GM12878 (cell line): ENCODE results near the gene SYTL5. TPM values are rescaled to one million over a fixed set of nuclear protein-coding genes. Genes with fewer than 3 reads are reported as not detected.

Source experiments
- ATAC-seq: fragments of 200-7000 bp; cut with Tn5 transposase; 3 replicates; pipeline ENCODE4 v1.9.1; 2020; ENCODE audit warnings: mild to moderate bottlenecking, moderate library complexity
- BruUV-seq: library from RNA; stranded (reverse); fragments of 400-500 nt; replicated peaks from 2 replicates; lab custom pipeline; 2021; lab: Mats Ljungman, UMichigan
- CTCF ChIA-PET: fragments of 300-600 bp; sonication (Branson Sonifier 250); formaldehyde crosslinking; extraction: SDS; loops from one replicate; lab custom pipeline; 2021; ENCODE audit warnings: inconsistent platforms; lab: Yijun Ruan, JAX
- POLR2A ChIA-PET: fragments of 350-600 bp; formaldehyde crosslinking; extraction: SDS; loops from one replicate; lab custom pipeline; 2021; ENCODE audit warnings: inconsistent platforms; lab: Charles Lee
- RAD21 ChIA-PET: fragments of 300-600 bp; sonication (Branson Sonifier 250); formaldehyde crosslinking; loops from one replicate; lab custom pipeline; 2023; ENCODE audit warnings: antibody characterized with exemption; ENCODE audit not compliant: unreplicated experiment; lab: Charles Lee
- SMC1A ChIA-PET: fragments of 300-600 bp; sonication (Branson Sonifier 250); formaldehyde crosslinking; loops from one replicate; lab custom pipeline; 2023; ENCODE audit not compliant: unreplicated experiment, uncharacterized antibody; lab: Charles Lee
- DNase-seq: peaks from one replicate; pipeline ENCODE4 v3.0.0-alpha.2; 2011; ENCODE audit warnings: low read depth, low spot score
- FAIRE-seq: peaks from 3 replicates; lab custom pipeline; 2011; peaks lifted over from hg19 to GRCh38; lab: Jason Lieb, UNC
- H2AFZ ChIP-seq: 2 replicates; pipeline ENCODE4 v1.6.0; 2011; ENCODE audit warnings: low read depth, low read length, control low read depth; ENCODE audit not compliant: control insufficient read depth
- H3K27ac ChIP-seq: 2 replicates; pipeline ENCODE4 v1.5.1; 2011; ENCODE audit warnings: control low read depth; ENCODE audit not compliant: control insufficient read depth, insufficient read depth
- H3K27me3 ChIP-seq, 2 experiments: replicated peaks in 1 of 2; 2 replicates each; pipeline versions ENCODE4 v1.6.0 to v1.6.1; 2011; ENCODE audit warnings: low read length in 1 of 2; ENCODE audit not compliant: control insufficient read depth in 2 of 2, insufficient read depth in 2 of 2
- H3K36me3 ChIP-seq, 2 experiments: 2 replicates each; pipeline ENCODE4 v1.5.1; 2011; ENCODE audit warnings: low read length in 1 of 2; ENCODE audit not compliant: control insufficient read depth in 2 of 2, insufficient read depth in 2 of 2
- H3K4me1 ChIP-seq: 2 replicates; pipeline ENCODE4 v1.6.1; 2011; ENCODE audit warnings: mild to moderate bottlenecking, low read length, moderate library complexity, mixed read lengths; ENCODE audit not compliant: control insufficient read depth, insufficient read depth
- H3K4me2 ChIP-seq: 2 replicates; pipeline ENCODE4 v1.6.0; 2011; ENCODE audit warnings: control low read depth; ENCODE audit not compliant: control insufficient read depth, insufficient read depth
- H3K4me3 ChIP-seq: fragments of 200-600 bp; sonication (generic); 2 replicates; pipeline ENCODE4 v1.5.1; 2016
- H3K79me2 ChIP-seq: 2 replicates; pipeline ENCODE4 v1.6.0; 2011; ENCODE audit warnings: low read length; ENCODE audit not compliant: control insufficient read depth, insufficient read depth
- H3K9ac ChIP-seq: 2 replicates; pipeline ENCODE4 v1.8.0; 2011; ENCODE audit warnings: low read length, control low read depth, mixed read lengths; ENCODE audit not compliant: control insufficient read depth, insufficient read depth
- H3K9me3 ChIP-seq: replicated peaks from 3 replicates; pipeline ENCODE4 v1.5.1; 2011; ENCODE audit warnings: mild to moderate bottlenecking, low read length; ENCODE audit not compliant: control insufficient read depth, insufficient read depth
- H4K20me1 ChIP-seq: 2 replicates; pipeline ENCODE4 v1.6.0; 2011; ENCODE audit not compliant: control insufficient read depth, insufficient read depth
- CBFB ChIP-seq: IDR thresholded peaks from 2 replicates; pipeline ENCODE4 v1.6.1; 2016; ENCODE audit warnings: antibody characterized with exemption, low read depth
- POLR2A ChIP-seq: IDR thresholded peaks from 2 replicates; pipeline ENCODE4 v1.6.1; 2011; ENCODE audit warnings: low read depth, mild to moderate bottlenecking, low read length
- RAD51 ChIP-seq: fragments of 450-650 bp; IDR thresholded peaks from 2 replicates; pipeline ENCODE4 v1.6.1; 2016; ENCODE audit warnings: moderate library complexity, mild to moderate bottlenecking, inconsistent platforms
- RB1 ChIP-seq: fragments of 450-650 bp; formaldehyde crosslinking; IDR thresholded peaks from 2 replicates; pipeline ENCODE4 v1.6.1; 2017; ENCODE audit warnings: mild to moderate bottlenecking, borderline replicate concordance
- TARDBP ChIP-seq: IDR thresholded peaks from 2 replicates; pipeline ENCODE4 v1.6.1; 2016; ENCODE audit warnings: borderline replicate concordance
- TCF3 ChIP-seq: IDR thresholded peaks from 2 replicates; pipeline ENCODE4 v1.6.1; 2012; ENCODE audit warnings: low read depth, mild to moderate bottlenecking, low read length, borderline replicate concordance; ENCODE audit not compliant: insufficient read depth
- TCF7 ChIP-seq: IDR thresholded peaks from 2 replicates; pipeline ENCODE4 v1.6.1; 2014; ENCODE audit warnings: antibody characterized with exemption, borderline replicate concordance
- YY1 ChIP-seq: IDR thresholded peaks from 2 replicates; pipeline ENCODE4 v1.6.1; 2011; ENCODE audit warnings: low read depth, mild to moderate bottlenecking, low read length
- ZSCAN29 ChIP-seq: fragments of 450-650 bp; IDR thresholded peaks from 2 replicates; pipeline ENCODE4 v1.6.1; 2017; ENCODE audit warnings: mild to moderate bottlenecking, moderate library complexity
- WGBS: methylation state at CpG from one replicate; pipeline ENCODE4 v1.1.6; 2016; ENCODE audit warnings: low lambda C conversion rate; ENCODE audit not compliant: insufficient replicate concordance, insufficient coverage; ENCODE audit errors: missing lambda C conversion rate; 5-methylcytosine and 5-hydroxymethylcytosine counted together
- in situ Hi-C: fragments of 300-500 bp; cut with MboI; formaldehyde crosslinking; loops from 9 replicates; pipeline ENCODE4 v1.14.3; 2018; ENCODE audit warnings: mixed read lengths
- intact Hi-C: fragments of 100-400 bp; cut with micrococcal nuclease; formaldehyde crosslinking; loops from one replicate; pipeline ENCODE4 v1.14.2; 2022; ENCODE audit not compliant: unreplicated experiment
- polyA plus RNA-seq, 11 experiments: library from polyadenylated mRNA; depleted of rRNA in 4 of 11; unstranded in 6 of 11; stranded (reverse) in 5 of 11; fragments of >200 nt; fragmentation: Nextera tagmentation in 4 of 11; fragmentation: Illumina TruSeq in 1 of 11; extraction: Ambion mirVana in 4 of 11; extraction: Trizol in 1 of 11; gene quantifications; 1 replicate in 1 of 11; 2 replicates in 10 of 11; pipeline versions ENCODE4 v1.2.1 to v1.2.3, GENCODE V29; 2011 to 2016; ENCODE audit warnings: inconsistent platforms in 2 of 11, missing spikeins in 2 of 11, low read depth in 1 of 11
- total RNA-seq, 4 experiments: library from RNA; depleted of rRNA in 3 of 4; stranded (reverse); fragments of >200 nt in 3 of 4; fragmentation: Illumina TruSeq in 1 of 4; extraction: Trizol in 1 of 4; gene quantifications; 2 replicates each; pipeline versions ENCODE4 v1.2.1 to v1.2.3, GENCODE V29; 2013 to 2021
- TF ChIP-seq, protein P1 (sequence below): IDR thresholded peaks from 2 replicates; pipeline ENCODE4 v1.6.1; 2011; ENCODE audit warnings: mild to moderate bottlenecking, low read depth, low read length, moderate library complexity; ENCODE audit not compliant: insufficient replicate concordance
- TF ChIP-seq, protein P2 (sequence below): fragments of 450-650 bp; IDR thresholded peaks from 2 replicates; pipeline ENCODE4 v1.6.1; 2017; ENCODE audit warnings: mild to moderate bottlenecking
- TF ChIP-seq, protein P3 (sequence below): IDR thresholded peaks from 2 replicates; pipeline ENCODE4 v1.6.1; 2012; ENCODE audit warnings: low read depth, low read length, improper control_type of control experiment

SYTL5 gene
- total and polyA plus RNA-seq, 10 of the 15 experiments (the other 5 are each of a cell fraction or from before 2014, with no cell fraction given): 0.01 to 0.20 (median 0.04) TPM; not detected in 3

DNA sequence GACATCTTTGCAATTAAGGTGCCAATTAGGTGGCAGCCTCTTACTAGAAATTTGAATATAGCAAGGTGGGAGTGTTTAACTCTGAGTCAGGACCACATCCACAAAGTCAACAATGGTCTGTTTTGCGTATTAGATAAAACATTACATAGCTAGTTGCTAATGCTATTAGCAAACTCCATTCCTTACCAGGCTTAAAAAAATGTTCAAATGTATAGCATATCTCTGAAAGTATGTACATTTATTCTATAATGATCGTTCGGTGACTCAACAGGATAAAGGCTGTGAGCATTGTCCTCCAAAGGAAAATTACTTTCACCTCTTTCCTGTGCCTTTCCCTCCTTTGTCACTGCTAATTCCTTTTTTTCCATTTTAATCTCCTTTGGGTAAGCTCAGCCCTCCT, 74.5 kb downstream of the SYTL5 start (continued):
- TF ChIP-seq, protein P1, sequence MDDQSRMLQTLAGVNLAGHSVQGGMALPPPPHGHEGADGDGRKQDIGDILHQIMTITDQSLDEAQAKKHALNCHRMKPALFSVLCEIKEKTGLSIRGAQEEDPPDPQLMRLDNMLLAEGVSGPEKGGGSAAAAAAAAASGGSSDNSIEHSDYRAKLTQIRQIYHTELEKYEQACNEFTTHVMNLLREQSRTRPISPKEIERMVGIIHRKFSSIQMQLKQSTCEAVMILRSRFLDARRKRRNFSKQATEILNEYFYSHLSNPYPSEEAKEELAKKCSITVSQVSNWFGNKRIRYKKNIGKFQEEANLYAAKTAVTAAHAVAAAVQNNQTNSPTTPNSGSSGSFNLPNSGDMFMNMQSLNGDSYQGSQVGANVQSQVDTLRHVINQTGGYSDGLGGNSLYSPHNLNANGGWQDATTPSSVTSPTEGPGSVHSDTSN: no peak
- TF ChIP-seq CBFB: no peak
- TF ChIP-seq YY1: no peak

DNA sequence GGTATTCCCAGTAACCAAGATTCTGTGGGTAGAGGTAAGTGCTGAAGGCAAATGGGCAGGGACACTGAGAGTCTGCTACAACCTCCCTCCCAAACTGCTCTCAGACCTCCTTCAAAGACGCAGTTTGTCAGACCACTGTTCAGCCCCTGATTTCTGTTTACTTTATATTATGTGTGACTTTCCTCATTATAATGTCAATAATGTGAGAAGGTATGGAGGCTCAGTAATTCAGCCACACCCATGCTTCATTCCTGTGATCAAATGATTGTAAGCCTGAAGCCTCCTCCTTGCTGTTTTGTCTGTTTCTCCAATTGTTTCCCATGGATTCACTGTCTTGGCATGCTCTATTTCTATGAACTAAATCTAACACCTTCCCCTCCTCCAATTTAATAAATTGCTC, 75.6 kb downstream of the SYTL5 start:
- RAD21 ChIA-PET: no interaction called here
- POLR2A ChIA-PET: interaction anchor here (0.5 kb wide), 1 partner anchor 340 kb away, joined by 3 read pairs; no protein-coding TSS in a partner anchor
- no peak for TF ChIP-seq YY1
- no peak for TF ChIP-seq ZSCAN29
- TF ChIP-seq, protein P2, sequence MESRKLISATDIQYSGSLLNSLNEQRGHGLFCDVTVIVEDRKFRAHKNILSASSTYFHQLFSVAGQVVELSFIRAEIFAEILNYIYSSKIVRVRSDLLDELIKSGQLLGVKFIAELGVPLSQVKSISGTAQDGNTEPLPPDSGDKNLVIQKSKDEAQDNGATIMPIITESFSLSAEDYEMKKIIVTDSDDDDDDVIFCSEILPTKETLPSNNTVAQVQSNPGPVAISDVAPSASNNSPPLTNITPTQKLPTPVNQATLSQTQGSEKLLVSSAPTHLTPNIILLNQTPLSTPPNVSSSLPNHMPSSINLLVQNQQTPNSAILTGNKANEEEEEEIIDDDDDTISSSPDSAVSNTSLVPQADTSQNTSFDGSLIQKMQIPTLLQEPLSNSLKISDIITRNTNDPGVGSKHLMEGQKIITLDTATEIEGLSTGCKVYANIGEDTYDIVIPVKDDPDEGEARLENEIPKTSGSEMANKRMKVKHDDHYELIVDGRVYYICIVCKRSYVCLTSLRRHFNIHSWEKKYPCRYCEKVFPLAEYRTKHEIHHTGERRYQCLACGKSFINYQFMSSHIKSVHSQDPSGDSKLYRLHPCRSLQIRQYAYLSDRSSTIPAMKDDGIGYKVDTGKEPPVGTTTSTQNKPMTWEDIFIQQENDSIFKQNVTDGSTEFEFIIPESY: no peak
- no peak for TF ChIP-seq RB1
- TF ChIP-seq TARDBP: no peak
- no peak for TF ChIP-seq TCF3
- TF ChIP-seq POLR2A: no peak
- TF ChIP-seq RAD51: no peak
- TF ChIP-seq, protein P3, sequence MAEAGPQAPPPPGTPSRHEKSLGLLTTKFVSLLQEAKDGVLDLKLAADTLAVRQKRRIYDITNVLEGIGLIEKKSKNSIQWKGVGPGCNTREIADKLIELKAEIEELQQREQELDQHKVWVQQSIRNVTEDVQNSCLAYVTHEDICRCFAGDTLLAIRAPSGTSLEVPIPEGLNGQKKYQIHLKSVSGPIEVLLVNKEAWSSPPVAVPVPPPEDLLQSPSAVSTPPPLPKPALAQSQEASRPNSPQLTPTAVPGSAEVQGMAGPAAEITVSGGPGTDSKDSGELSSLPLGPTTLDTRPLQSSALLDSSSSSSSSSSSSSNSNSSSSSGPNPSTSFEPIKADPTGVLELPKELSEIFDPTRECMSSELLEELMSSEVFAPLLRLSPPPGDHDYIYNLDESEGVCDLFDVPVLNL: no peak
- no peak for TF ChIP-seq TCF7
- TF ChIP-seq, all 136 proteins: peak for 0
- FAIRE-seq: no peak
- Histone ChIP-seq H3K27ac (no peak overlapping the region), H3K4me2 (no peak overlapping the region), H4K20me1 (no peaks in the 10 kb centered on the region), H3K4me3 (no peak overlapping the region), H3K9me3 (no peaks in the 10 kb centered on the region), H3K79me2 (no peaks in the 10 kb centered on the region), H3K4me1 (no peaks in the 10 kb centered on the region), H3K27me3 (no peaks in the 10 kb centered on the region), H3K9ac (no peak overlapping the region), H3K36me3 (no peaks in the 10 kb centered on the region), H2AFZ (no peak overlapping the region)
- no peak for ATAC-seq
- no peak for DNase-seq
- ChIA-PET SMC1A (interaction anchor here (0.7 kb wide), 1 partner anchor 51 kb away, joined by 3 read pairs; no protein-coding TSS in a partner anchor), CTCF (interaction anchor here (1.0 kb wide), 1 partner anchor 153 kb away, joined by 3 read pairs; no protein-coding TSS in a partner anchor)
- in situ Hi-C loops: no loop called here
- no TSS peak for BruUV-seq
- WGBS: 77% methylated on average over 1 of the region's 1 CpG
- intact Hi-C loops: no loop called here
